Kidney glomerular epithelial cell (primary cell): Measurements from ENCODE around the gene FYB1.
"Not testable (repeated sequence)": the region's sequence is repeated elsewhere in the genome, so short reads cannot be mapped to it uniquely, and the experiment has no call there.

Experiments used
- DNase-seq: peaks from one replicate; lab custom pipeline; 2025; lab: John Stamatoyannopoulos, UW

Gene FYB1, protein sequence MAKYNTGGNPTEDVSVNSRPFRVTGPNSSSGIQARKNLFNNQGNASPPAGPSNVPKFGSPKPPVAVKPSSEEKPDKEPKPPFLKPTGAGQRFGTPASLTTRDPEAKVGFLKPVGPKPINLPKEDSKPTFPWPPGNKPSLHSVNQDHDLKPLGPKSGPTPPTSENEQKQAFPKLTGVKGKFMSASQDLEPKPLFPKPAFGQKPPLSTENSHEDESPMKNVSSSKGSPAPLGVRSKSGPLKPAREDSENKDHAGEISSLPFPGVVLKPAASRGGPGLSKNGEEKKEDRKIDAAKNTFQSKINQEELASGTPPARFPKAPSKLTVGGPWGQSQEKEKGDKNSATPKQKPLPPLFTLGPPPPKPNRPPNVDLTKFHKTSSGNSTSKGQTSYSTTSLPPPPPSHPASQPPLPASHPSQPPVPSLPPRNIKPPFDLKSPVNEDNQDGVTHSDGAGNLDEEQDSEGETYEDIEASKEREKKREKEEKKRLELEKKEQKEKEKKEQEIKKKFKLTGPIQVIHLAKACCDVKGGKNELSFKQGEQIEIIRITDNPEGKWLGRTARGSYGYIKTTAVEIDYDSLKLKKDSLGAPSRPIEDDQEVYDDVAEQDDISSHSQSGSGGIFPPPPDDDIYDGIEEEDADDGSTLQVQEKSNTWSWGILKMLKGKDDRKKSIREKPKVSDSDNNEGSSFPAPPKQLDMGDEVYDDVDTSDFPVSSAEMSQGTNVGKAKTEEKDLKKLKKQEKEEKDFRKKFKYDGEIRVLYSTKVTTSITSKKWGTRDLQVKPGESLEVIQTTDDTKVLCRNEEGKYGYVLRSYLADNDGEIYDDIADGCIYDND

DNA sequence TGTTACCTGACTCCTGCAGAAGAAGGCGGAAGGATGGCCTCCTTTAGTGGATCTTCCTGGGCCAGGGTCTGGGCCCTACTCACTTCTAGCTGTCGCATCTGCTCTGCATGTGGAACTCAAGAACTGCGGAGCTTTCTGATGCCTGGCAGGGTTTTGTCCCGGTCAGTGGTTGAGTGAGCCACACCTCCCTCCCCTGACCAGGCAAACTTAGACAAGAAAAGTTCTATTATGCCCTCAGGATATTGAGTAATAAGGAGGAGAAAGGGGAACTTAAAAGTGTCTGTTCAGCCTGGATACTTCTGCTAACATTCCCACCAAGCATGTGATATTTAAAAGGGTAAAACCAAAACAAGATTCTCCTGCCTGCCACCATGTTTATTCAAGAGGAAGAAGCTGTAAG is at the start of gene FYB1:
TSS of gene FYB1 (minus strand) at position 127 of the 400 bp plus-strand sequence. CDS start 16,603 bp downstream, outside the sequence.
- DNase-seq: no peak

GRCh38 chr5:39267186-39267585 is 47.8 kb upstream of the FYB1 start:
- no peak for DNase-seq

DNA sequence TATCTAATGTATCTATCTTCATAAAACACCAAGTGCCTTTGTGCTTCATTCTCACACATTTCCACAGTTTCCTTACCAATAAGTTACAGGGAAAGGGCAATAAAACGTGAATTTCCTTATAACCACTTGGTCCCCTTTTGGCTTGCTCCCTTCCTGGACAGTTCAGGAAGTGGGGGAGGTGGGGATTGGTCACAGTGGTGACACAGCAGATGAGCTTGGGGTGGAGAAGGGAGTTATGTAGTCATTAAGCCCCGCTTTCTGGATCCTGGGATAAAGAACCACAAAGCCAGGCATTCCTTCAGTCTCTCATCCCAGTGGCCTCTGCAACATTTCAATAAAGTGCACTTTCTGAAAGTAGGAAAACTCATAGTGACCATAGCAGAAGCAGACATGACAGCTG is 47.1 kb upstream of the FYB1 start:
- DNase-seq: peak; percentile 5

DNA sequence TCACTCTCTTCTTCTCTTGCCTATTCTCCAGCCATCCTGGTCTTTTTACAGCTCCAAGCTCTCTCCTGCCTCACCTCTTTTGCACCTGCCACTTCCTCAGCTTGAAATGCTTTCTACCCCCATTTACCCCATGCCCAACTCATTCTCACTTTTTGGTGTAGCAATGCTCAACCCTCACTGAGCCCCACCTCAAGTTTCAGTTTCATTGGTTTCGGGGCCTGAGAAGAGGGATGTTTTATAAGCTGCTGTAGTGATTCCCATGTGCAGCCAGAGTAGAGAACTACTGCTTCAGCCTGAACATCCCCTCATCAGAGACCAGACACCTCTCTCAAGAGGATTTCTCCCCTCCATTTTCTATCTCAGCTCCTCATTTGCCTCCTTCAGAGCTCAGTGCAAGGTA is 45.2 kb upstream of the FYB1 start:
- no peak for DNase-seq

DNA sequence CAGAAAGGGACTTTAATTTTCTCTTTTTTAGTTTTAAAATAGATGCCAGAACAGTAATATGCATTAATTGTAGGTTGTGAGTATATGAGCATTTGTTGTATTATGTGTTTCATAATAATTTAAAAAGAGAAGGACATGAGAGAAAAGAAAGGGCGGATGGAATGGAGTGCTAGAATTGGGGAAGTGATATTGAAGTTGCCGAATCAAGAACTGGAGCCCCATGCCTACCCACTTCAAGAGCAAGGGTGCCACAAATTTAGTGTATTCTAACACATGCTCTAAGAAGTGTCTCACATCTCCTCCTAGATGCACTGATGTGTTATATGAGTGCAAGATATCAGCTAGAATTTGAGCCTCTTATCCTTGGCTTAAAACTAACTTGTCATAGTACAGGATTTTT is 43.6 kb upstream of the FYB1 start:
- DNase-seq: no peak

- no peak for DNase-seq
Observed at GRCh38 chr5:39260095-39260494, 40.7 kb upstream of the FYB1 start.

GRCh38 chr5:39257554-39257953 is 38.2 kb upstream of the FYB1 start:
- no peak for DNase-seq

DNA sequence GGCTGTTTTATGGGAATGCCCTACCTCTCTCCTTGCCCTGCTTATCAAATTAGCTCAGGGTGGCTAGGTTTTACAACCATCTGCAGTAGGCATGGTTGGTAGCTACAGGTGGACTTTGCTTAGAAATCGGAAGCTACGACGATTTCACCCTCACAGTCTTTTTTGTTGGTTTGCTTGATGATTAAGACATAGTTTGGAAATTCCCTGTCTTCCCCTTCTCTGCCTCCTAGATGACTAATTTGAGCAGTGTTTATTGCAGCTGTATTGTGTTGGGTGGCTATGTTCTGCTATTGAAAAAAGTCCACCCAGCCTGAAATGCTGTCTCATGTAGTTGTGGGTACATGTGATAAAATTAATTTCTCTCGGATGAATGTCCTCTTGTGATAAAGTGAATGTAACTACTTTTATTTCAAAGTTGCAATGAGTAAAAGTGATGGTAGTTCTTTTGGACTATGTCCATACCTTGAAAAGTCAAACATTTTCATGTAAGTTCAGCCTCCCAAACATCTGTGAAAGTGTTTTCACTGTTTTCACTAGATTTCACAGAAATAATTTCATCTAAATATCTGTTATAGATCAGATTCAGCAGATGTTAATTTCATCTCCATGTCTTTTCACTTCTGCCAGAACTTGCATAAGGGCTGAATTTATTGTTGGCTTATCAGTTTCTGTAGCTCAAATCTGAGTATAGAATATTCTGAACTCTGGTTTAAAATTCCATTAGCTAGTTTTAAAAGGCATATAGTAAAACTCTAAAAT is 37.3 kb upstream of the FYB1 start:
- peak; percentile 80 for DNase-seq

DNA sequence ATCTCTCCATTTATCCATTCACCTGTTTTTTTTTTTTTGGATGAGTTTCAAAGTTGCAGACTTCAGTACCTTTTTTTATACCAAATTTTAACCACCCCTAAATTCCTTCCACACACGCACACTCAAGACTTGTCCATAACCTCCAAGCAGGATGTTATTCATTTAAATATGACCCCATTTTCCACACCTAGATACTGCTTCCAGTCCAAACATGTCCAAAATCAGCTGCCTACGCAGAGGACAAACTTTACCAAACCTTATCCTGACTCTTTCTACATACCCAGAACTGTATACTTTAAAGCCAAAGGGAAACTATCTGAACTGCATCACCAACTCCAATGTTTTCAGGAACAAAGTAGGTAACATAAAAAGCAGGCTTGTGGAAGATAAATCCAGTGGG is 36.0 kb upstream of the FYB1 start:
- DNase-seq: no peak

- DNase-seq: no peak
Observed at GRCh38 chr5:39254671-39255070, 35.3 kb upstream of the FYB1 start.

- no peak for DNase-seq
Observed at GRCh38 chr5:39253196-39253595, 33.8 kb upstream of the FYB1 start.

DNA sequence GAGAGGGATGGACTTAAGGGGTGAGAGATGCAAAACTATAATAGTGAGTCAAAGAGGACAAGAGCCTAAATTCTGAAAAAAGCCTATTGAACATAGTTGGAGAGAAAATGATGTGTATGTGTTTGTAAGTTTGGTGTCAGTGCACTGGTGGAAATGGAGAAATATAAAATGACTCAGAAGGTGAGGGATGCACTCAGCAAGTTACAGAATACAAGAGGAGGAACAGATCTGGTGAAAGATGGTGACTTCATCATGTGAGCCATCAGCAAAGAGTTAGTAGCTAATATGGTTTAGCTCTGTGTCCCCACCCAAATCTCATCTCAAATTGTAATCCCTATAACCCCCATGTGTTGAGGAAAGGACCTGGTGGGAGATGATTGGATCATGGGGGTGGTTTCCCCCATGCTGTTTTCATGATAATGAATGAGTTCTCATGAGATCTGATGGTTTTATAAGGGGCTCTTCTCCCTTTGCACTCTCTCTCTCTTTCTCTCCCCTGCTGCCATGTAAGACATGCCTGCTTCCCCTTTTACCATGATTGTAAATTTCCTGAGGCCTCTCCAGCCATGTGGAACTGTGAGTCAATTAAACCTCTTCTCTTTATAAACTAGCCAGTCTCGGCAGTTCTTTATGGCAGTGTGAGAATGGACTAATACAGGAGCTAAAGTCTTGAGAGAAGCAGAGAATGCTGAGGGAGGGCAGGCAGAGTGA is 30.4 kb upstream of the FYB1 start:
- DNase-seq: no peak

GRCh38 chr5:39249069-39249468 is 29.7 kb upstream of the FYB1 start:
- DNase-seq: no peak

DNA sequence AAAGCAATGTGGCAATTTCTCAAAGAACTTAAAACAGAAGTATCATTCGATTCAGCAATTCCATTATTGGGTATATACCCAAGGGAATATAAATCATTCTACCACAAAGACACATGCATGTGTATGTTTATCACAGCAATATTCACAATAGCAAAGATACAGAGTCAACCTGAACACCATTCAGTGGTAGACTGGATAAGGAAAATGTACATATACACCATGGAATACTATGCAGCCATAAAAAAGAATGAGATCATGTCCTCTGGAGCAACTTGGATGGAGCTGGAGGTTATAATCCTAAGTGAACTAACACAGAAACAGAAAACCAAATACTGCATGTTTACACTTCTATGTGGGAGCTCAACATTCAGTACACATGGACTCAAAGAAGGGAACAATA is 21.4 kb upstream of the FYB1 start:
- no peak for DNase-seq

- DNase-seq: no peak
Observed at GRCh38 chr5:39238366-39239105, 19.2 kb upstream of the FYB1 start.

DNA sequence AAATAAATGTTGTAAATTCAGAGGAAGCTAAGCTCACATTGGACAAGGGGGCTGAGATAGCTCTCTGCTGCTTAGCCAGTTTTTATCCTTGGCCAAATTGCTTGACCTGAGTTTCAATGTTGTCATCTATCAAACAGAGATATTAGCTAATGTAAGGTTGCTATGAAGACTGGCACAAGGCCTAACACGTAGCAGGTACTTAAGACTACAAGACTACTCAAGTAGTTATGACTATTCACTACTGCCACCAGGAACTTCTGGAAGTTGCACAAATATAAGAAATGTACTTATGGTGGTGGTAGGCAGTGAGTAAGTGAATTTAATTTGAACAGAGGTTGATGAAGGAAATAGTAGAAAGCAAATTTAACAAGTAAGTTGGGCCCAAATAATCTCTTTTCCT is 17.4 kb upstream of the FYB1 start:
- no peak for DNase-seq

DNA sequence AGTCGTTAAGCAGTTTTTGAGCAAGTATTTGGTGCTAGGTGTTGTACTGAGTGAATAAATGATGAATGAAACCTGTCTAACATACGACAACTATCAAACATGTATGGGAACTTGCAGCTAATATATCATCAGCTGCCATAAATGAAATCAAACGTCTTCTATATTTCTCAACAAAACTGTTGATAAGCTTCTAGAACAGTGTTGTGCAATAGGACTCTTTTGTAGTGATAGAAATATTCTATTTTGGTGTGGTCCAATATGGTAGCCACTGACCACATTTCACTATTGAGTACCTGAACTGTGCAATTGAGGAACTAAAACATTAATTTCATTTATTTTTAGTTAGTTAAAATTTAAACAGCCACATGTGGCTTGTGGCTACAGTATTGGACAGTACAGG is 16.3 kb upstream of the FYB1 start:
- DNase-seq: no peak

DNA sequence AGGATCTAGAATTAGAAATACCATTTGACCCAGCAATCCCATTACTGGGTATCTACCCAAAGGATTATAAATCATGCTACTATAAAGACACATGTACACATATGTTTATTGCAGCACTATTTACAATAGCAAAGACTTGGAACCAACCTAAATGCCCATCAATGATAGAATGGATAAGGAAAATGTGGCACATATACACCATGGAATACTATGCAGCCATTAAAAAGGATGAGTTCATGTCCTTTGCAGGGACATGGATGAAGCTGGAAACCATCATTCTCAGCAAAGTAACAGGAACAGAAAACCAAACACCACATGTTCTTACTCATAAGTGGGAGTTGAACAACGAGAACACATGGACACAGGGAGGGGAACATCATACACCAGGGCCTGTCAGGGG is 15.1 kb upstream of the FYB1 start:
- DNase-seq: not testable (repeated sequence)

DNA sequence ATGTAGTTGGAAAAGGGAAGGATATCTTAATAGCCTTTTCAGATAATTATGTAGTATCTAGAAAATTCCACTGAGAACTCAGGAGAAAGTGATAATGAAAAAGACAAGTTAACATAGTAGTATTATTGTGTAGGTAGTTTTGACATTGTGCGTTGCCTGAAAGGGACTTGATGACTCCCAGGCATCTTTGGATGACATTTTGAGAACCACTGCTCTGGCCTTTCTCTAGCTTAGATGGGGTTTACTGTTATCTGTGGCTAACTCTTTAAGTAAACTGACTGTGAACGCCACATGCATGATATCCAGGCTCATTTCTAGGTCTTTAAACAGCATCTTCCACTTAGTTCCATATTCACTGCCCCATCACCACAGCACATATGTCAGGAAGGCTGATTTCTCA is 14.4 kb upstream of the FYB1 start:
- no peak for DNase-seq

- no peak for DNase-seq
Observed at GRCh38 chr5:39231705-39232525, 12.6 kb upstream of the FYB1 start.
